Trophoblast cell (in vitro differentiated cells and primary cell): ENCODE data around the gene CFAP20DC.

ENCODE experiments used
- DNase-seq, 2 donors: peaks; one replicate each; pipeline ENCODE4 v3.0.0-alpha.2; 2016
- H2AFZ ChIP-seq: 2 replicates; pipeline ENCODE4 v1.6.1; 2013; ENCODE audit warnings: low read length, moderate library complexity, mild to moderate bottlenecking; ENCODE audit not compliant: insufficient read depth, poor library complexity
- H2AK5ac ChIP-seq: 2 replicates; pipeline ENCODE4 v1.6.1; 2013; ENCODE audit warnings: mild to moderate bottlenecking, low read length
- H2BK120ac ChIP-seq: 2 replicates; pipeline ENCODE4 v1.6.1; 2013; ENCODE audit warnings: low read length, mild to moderate bottlenecking, moderate library complexity; ENCODE audit not compliant: insufficient read depth, poor library complexity
- H2BK12ac ChIP-seq: 2 replicates; pipeline ENCODE4 v1.6.1; 2013; ENCODE audit warnings: mild to moderate bottlenecking, low read length, moderate library complexity
- H2BK5ac ChIP-seq: 2 replicates; pipeline ENCODE4 v1.6.1; 2013; ENCODE audit warnings: low read length, low read depth, moderate library complexity, mild to moderate bottlenecking; ENCODE audit not compliant: poor library complexity
- H3K14ac ChIP-seq: 2 replicates; pipeline ENCODE4 v1.6.1; 2013; ENCODE audit warnings: mild to moderate bottlenecking, low read length
- H3K18ac ChIP-seq: 2 replicates; pipeline ENCODE4 v1.6.1; 2013; ENCODE audit warnings: mild to moderate bottlenecking, low read length
- H3K23ac ChIP-seq: 2 replicates; pipeline ENCODE4 v1.6.1; 2013; ENCODE audit warnings: low read length
- H3K27ac ChIP-seq: 2 replicates; pipeline ENCODE4 v1.5.1; 2013; ENCODE audit warnings: low read depth, mild to moderate bottlenecking, inconsistent platforms, low read length, moderate library complexity
- H3K27me3 ChIP-seq: 2 replicates; pipeline ENCODE4 v1.6.1; 2013; ENCODE audit warnings: inconsistent platforms, mild to moderate bottlenecking, low read length, moderate library complexity; ENCODE audit not compliant: insufficient read depth
- H3K36me3 ChIP-seq, 2 experiments: 1 replicate in 1 of 2; 2 replicates in 1 of 2; pipeline ENCODE4 v1.6.1; 2013; ENCODE audit warnings: low read length in 2 of 2, mild to moderate bottlenecking in 2 of 2, moderate library complexity in 1 of 2; ENCODE audit not compliant: insufficient read depth in 2 of 2, control insufficient read depth in 1 of 2
- H3K4ac ChIP-seq: 2 replicates; pipeline ENCODE4 v1.6.1; 2013; ENCODE audit warnings: low read depth, mild to moderate bottlenecking, low read length, moderate library complexity
- H3K4me1 ChIP-seq, 2 experiments: 1 replicate in 1 of 2; 2 replicates in 1 of 2; pipeline ENCODE4 v1.6.1; 2013; ENCODE audit warnings: low read length in 2 of 2, mild to moderate bottlenecking in 2 of 2, moderate library complexity in 1 of 2; ENCODE audit not compliant: insufficient read depth in 2 of 2, control insufficient read depth in 1 of 2
- H3K4me2 ChIP-seq: 2 replicates; pipeline ENCODE4 v1.6.1; 2013; ENCODE audit warnings: inconsistent platforms, mild to moderate bottlenecking, low read length, moderate library complexity
- H3K4me3 ChIP-seq: 2 replicates; pipeline ENCODE4 v1.5.1; 2013; ENCODE audit warnings: mild to moderate bottlenecking, low read depth, low read length, inconsistent platforms
- H3K79me1 ChIP-seq: one replicate; pipeline ENCODE4 v1.6.1; 2013; ENCODE audit warnings: low read length
- H3K79me2 ChIP-seq: 2 replicates; pipeline ENCODE4 v1.6.1; 2013; ENCODE audit warnings: low read length, mild to moderate bottlenecking; ENCODE audit not compliant: control insufficient read depth, insufficient read depth, poor library complexity
- H3K9ac ChIP-seq: 2 replicates; pipeline ENCODE4 v1.6.1; 2013; ENCODE audit warnings: mild to moderate bottlenecking, low read length
- H3K9me3 ChIP-seq: 2 replicates; pipeline ENCODE4 v1.6.1; 2013; ENCODE audit warnings: low read depth, mild to moderate bottlenecking, control low read depth, inconsistent platforms, low read length; ENCODE audit not compliant: insufficient read depth
- H4K12ac ChIP-seq: 2 replicates; pipeline ENCODE4 v1.6.1; 2013; ENCODE audit warnings: low read depth, mild to moderate bottlenecking, low read length, moderate library complexity
- H4K8ac ChIP-seq: 2 replicates; pipeline ENCODE4 v1.6.1; 2013; ENCODE audit warnings: low read depth, mild to moderate bottlenecking, low read length, moderate library complexity
- H4K91ac ChIP-seq: one replicate; pipeline ENCODE4 v1.6.1; 2013; ENCODE audit warnings: low read depth, mild to moderate bottlenecking, low read length, moderate library complexity
- WGBS: extraction: QIAGEN DNeasy Blood & Tissue Kit; methylation state at CpG from one replicate; pipeline ENCODE4 v1.1.7; 2013; ENCODE audit warnings: missing lambda C conversion rate; ENCODE audit not compliant: insufficient read length, insufficient coverage; ENCODE audit errors: extremely low coverage; 5-methylcytosine and 5-hydroxymethylcytosine counted together

Gene CFAP20DC

GRCh38 chr3:58754074-58754473, 295.8 kb downstream of the CFAP20DC start:
- H4K12ac ChIP-seq: no peak overlapping the region
- H2BK5ac ChIP-seq: no peak overlapping the region
- H3K4me1 ChIP-seq: no peaks in the 10 kb centered on the region
- H3K27ac ChIP-seq: no peak overlapping the region
- H3K79me1 ChIP-seq: no peaks in the 10 kb centered on the region
- H3K9me3 ChIP-seq: no peaks in the 10 kb centered on the region
- H3K36me3 ChIP-seq: no peaks in the 10 kb centered on the region
- WGBS: no CpG with 5 or more reads among the region's 4 CpGs
- no peak overlapping the region for H3K9ac ChIP-seq
- H4K8ac ChIP-seq: no peak overlapping the region
- H2BK120ac ChIP-seq: no peak overlapping the region
- no peak overlapping the region for H3K4ac ChIP-seq
- H3K79me2 ChIP-seq: no peaks in the 10 kb centered on the region
- no peak overlapping the region for H4K91ac ChIP-seq
- H3K4me2 ChIP-seq: no peak overlapping the region
- no peak for DNase-seq
- H3K14ac ChIP-seq: no peak overlapping the region
- no peak overlapping the region for H3K4me3 ChIP-seq
- no peak overlapping the region for H3K23ac ChIP-seq
- H2AK5ac ChIP-seq: no peak overlapping the region
- H2AFZ ChIP-seq: no peak overlapping the region
- no peak overlapping the region for H2BK12ac ChIP-seq
- H3K27me3 ChIP-seq: no peaks in the 10 kb centered on the region
- H3K18ac ChIP-seq: no peak overlapping the region

- H2BK12ac ChIP-seq: no peak overlapping the region
- H3K4ac ChIP-seq: no peak overlapping the region
- H3K79me1 ChIP-seq: no peaks in the 10 kb centered on the region
- no peaks in the 10 kb centered on the region for H3K79me2 ChIP-seq
- H4K12ac ChIP-seq: no peak overlapping the region
- no peaks in the 10 kb centered on the region for H3K27me3 ChIP-seq
- H2BK5ac ChIP-seq: no peak overlapping the region
- no peak overlapping the region for H4K8ac ChIP-seq
- no peak overlapping the region for H3K23ac ChIP-seq
- H2AK5ac ChIP-seq: no peak overlapping the region
- H3K18ac ChIP-seq: no peak overlapping the region
- H3K9me3 ChIP-seq: no peaks in the 10 kb centered on the region
- H3K27ac ChIP-seq: no peak overlapping the region
- no peak overlapping the region for H2BK120ac ChIP-seq
- no peak overlapping the region for H4K91ac ChIP-seq
- H3K4me3 ChIP-seq: no peak overlapping the region
- H3K9ac ChIP-seq: no peak overlapping the region
- H3K4me2 ChIP-seq: no peak overlapping the region
- no peaks in the 10 kb centered on the region for H3K36me3 ChIP-seq
- no peak overlapping the region for H3K14ac ChIP-seq
- H2AFZ ChIP-seq: no peak overlapping the region
- no peaks in the 10 kb centered on the region for H3K4me1 ChIP-seq
- no peak for DNase-seq
- WGBS: no CpG with 5 or more reads among the region's 3 CpGs
Measured at GRCh38 chr3:58751882-58752567, 297.8 kb downstream of the CFAP20DC start.

- no peak overlapping the region for H3K4me2 ChIP-seq
- no peak for DNase-seq
- no peak overlapping the region for H4K12ac ChIP-seq
- H3K27me3 ChIP-seq: no peaks in the 10 kb centered on the region
- no peaks in the 10 kb centered on the region for H3K4me1 ChIP-seq
- no peak overlapping the region for H2AFZ ChIP-seq
- no peaks in the 10 kb centered on the region for H3K79me1 ChIP-seq
- no peak overlapping the region for H3K4me3 ChIP-seq
- no peak overlapping the region for H3K4ac ChIP-seq
- H3K9me3 ChIP-seq: no peaks in the 10 kb centered on the region
- H3K14ac ChIP-seq: no peak overlapping the region
- H2AK5ac ChIP-seq: no peak overlapping the region
- no peak overlapping the region for H3K23ac ChIP-seq
- no peak overlapping the region for H3K9ac ChIP-seq
- no peak overlapping the region for H2BK120ac ChIP-seq
- no peak overlapping the region for H2BK5ac ChIP-seq
- no peak overlapping the region for H3K18ac ChIP-seq
- H3K27ac ChIP-seq: no peak overlapping the region
- H3K79me2 ChIP-seq: no peaks in the 10 kb centered on the region
- no peak overlapping the region for H2BK12ac ChIP-seq
- no peaks in the 10 kb centered on the region for H3K36me3 ChIP-seq
- no peak overlapping the region for H4K91ac ChIP-seq
- no CpG with 5 or more reads among the region's 4 CpGs for WGBS
- no peak overlapping the region for H4K8ac ChIP-seq
Measured at GRCh38 chr3:58751235-58751634, 298.6 kb downstream of the CFAP20DC start.

GRCh38 chr3:58749948-58750347, 299.9 kb downstream of the CFAP20DC start:
- H3K79me1 ChIP-seq: no peaks in the 10 kb centered on the region
- no peak overlapping the region for H4K8ac ChIP-seq
- DNase-seq: no peak
- WGBS: no CpG with 5 or more reads among the region's 3 CpGs
- H2BK12ac ChIP-seq: no peak overlapping the region
- no peak overlapping the region for H3K4me2 ChIP-seq
- no peak overlapping the region for H3K23ac ChIP-seq
- no peak overlapping the region for H3K4ac ChIP-seq
- no peak overlapping the region for H3K27ac ChIP-seq
- no peak overlapping the region for H2AK5ac ChIP-seq
- no peak overlapping the region for H3K9ac ChIP-seq
- no peak overlapping the region for H2BK120ac ChIP-seq
- H3K4me1 ChIP-seq: no peaks in the 10 kb centered on the region
- no peaks in the 10 kb centered on the region for H3K9me3 ChIP-seq
- no peak overlapping the region for H4K91ac ChIP-seq
- no peak overlapping the region for H2AFZ ChIP-seq
- no peak overlapping the region for H4K12ac ChIP-seq
- H3K79me2 ChIP-seq: no peaks in the 10 kb centered on the region
- no peak overlapping the region for H3K18ac ChIP-seq
- H3K36me3 ChIP-seq: no peaks in the 10 kb centered on the region
- H3K27me3 ChIP-seq: no peaks in the 10 kb centered on the region
- H2BK5ac ChIP-seq: no peak overlapping the region
- H3K4me3 ChIP-seq: no peak overlapping the region
- no peak overlapping the region for H3K14ac ChIP-seq
